SKM-1 (cell line): Measurements from ENCODE around the gene TAF1D.
"Not testable (repeated sequence)": the region's sequence is repeated elsewhere in the genome, so short reads cannot be mapped to it uniquely, and the experiment has no call there.

Source experiments
- DNase-seq: peaks from one replicate; lab custom pipeline; 2025; ENCODE audit not compliant: unreplicated experiment; lab: John Stamatoyannopoulos, UW

Gene TAF1D

GRCh38 chr11:93741094-93741881 lies at the start of gene TAF1D, which contains the start of gene C11orf54:
Gene TAF1D, minus strand, starts transcription at chr11:93741495. Its CDS starts 2,191 bp downstream, at chr11:93739304.
Gene C11orf54, plus strand, starts transcription at chr11:93741672. Its CDS starts 5,722 bp downstream, at chr11:93747394.
- DNase-seq, result peak; percentile 93

- DNase-seq, result no peak
These were observed 43.7 kb upstream of the TAF1D start for GRCh38 chr11:93784935-93785360.

GRCh38 chr11:93784145-93784934 lies 43.0 kb upstream of the TAF1D start, which contains the start of gene MED17:
Gene MED17, plus strand, starts transcription at chr11:93784282. Its CDS starts 232 bp downstream, at chr11:93784514.
- peak; percentile 81 for DNase-seq

- no peak for DNase-seq
These were observed 42.5 kb upstream of the TAF1D start for GRCh38 chr11:93783765-93784144.

GRCh38 chr11:93783362-93783761 lies 42.1 kb upstream of the TAF1D start:
- DNase-seq, result no peak

GRCh38 chr11:93775289-93775688 lies 34.0 kb upstream of the TAF1D start:
- DNase-seq, result no peak

GRCh38 chr11:93774560-93774959 lies 33.3 kb upstream of the TAF1D start:
- DNase-seq, result not testable (repeated sequence)

GRCh38 chr11:93773601-93774200 lies 32.4 kb upstream of the TAF1D start:
- no peak for DNase-seq

- no peak for DNase-seq
These were observed 31.8 kb upstream of the TAF1D start for GRCh38 chr11:93773045-93773477.

- no peak for DNase-seq
These were observed 30.8 kb upstream of the TAF1D start for GRCh38 chr11:93772123-93772522.

GRCh38 chr11:93770160-93770559 lies 28.9 kb upstream of the TAF1D start:
- no peak for DNase-seq

- no peak for DNase-seq
These were observed 25.7 kb upstream of the TAF1D start for GRCh38 chr11:93767018-93767417.

- DNase-seq, result no peak
These were observed 25.2 kb upstream of the TAF1D start for GRCh38 chr11:93766504-93766903.

- no peak for DNase-seq
These were observed 24.3 kb upstream of the TAF1D start for GRCh38 chr11:93765551-93765950.

- no peak for DNase-seq
These were observed 20.6 kb upstream of the TAF1D start for GRCh38 chr11:93761910-93762309.

- not testable (repeated sequence) for DNase-seq
These were observed 17.8 kb upstream of the TAF1D start for GRCh38 chr11:93759123-93759522.

GRCh38 chr11:93757924-93758865 lies 16.9 kb upstream of the TAF1D start:
- DNase-seq, result no peak

- no peak for DNase-seq
These were observed 16.0 kb upstream of the TAF1D start for GRCh38 chr11:93757301-93757700.

GRCh38 chr11:93756748-93757147 lies 15.5 kb upstream of the TAF1D start:
- no peak for DNase-seq

- no peak for DNase-seq
These were observed 11.9 kb upstream of the TAF1D start for GRCh38 chr11:93753241-93753640.
